ENCODE data around the gene C14orf132.

Gene C14orf132

DNA sequence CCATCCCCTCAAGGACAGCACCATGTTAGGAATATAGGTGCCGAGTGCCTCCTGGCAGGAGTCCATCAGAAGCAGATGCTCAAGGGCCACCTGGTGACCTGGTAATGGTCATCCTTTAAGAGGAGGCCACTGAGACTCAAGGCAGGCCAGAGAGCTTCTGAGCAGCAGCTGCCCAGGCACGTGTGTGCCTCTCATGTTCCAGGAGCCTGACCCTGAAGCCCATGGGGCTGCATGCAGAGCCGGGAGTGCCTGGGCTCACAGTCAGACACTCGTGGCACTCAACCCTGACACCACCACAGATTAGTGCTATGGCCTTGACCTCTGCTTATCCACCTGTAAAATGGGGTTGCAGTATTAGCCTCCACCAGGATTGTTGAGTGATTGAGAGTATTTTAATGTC lies 45.6 kb downstream of the C14orf132 start:
- DNase-seq, result no peak

DNA sequence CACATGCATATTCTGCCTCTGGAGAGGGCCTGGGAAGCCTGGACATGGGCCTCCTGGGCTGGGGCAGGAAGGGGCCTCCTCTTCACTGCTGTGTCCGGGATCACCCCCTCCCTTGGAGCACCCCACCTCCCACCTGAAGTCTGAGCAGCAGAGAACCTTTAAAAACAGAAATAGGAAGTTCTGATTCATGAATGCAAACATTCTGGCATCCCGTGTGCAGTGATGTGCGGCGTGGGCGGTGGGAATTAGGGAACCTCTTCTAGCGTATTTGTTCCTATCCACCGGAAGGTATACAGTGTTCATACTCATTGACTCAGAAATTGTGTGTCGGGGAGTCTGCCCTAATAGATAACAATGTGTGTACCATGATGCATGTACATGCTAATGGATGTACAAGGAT lies 46.2 kb downstream of the C14orf132 start:
- DNase-seq, result no peak

DNA sequence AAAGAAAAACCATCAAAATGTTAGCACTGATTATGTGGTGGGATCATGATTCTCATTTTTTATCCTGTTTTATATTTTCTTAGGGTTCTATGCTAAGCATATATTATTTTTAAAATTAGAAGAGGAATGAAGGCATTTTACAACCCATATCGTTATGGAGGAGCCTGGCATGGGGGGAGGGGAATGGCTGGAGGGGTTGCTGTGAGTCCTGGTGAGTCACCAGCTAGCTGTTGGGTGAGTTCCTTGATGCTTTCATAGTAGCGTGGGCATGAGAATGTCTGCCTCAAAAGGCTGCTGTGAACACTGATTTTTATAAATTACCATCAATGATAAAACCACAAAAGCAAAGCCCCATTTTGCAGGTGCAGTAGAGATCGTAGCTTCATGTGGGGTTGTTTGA lies 46.9 kb downstream of the C14orf132 start:
- no peak for DNase-seq

DNA sequence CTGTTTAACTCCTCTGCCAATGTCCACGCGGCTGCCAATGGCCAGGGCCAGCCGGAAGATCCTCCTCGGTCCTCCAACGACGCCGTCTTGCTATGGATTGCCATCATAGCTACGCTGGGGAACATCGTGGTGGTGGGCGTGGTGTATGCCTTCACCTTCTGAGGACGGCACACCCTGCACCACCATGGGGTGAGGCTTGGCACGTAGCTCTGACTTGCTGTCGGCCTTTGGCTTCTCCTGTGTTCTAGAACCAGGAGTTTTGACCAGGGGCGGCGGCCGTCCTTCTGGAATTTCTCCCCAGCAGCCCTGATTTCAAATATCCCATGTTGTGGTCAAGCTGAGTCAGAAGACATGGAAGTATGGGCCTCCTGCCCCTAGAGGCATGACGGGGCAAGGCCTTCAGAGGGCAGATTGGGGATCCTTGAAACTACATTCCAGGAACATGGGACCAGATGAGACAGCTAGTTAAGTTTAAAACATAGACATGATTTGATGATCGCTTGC lies 47.5 kb downstream of the C14orf132 start:
- no peak for DNase-seq

DNA sequence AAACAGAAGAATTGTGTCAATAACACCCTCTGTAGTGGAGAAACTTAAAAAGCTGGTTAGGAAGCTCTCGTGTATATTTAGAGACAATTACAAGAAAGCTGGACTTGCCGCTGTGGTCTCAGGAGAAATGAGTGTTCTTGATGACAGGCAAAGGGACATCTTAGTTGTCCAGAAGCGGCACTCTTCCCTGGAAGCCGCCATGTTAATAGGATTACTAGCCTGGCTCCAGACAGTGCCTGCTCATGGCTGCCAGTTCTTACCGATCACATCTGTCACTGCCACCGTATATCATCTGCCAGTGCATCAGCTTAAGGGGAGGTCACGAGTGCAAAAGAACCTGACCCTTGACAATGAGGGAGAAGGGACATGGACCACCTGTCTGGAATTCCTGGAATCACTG lies 48.9 kb downstream of the C14orf132 start:
- no peak for DNase-seq

DNA sequence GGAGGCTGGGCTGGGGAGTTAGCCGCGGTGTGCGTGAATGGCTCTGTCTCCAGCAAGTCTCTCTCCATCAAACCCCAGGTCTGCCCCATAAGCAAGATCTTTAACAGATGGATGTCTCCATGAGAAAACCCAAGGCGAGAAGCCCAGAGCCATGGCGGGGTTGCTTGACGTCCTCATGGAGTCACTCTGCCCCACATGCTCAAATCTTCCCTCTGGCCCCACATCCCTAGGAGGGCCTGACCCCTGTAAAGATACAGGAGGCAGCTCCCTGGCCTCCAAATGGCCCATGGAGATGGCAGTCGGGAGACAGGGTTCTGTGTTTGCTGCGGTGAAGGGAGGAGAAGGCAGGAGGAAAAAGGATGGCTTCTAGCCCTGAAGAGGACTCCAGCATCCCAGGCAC lies 49.3 kb downstream of the C14orf132 start:
- no peak for DNase-seq

DNA sequence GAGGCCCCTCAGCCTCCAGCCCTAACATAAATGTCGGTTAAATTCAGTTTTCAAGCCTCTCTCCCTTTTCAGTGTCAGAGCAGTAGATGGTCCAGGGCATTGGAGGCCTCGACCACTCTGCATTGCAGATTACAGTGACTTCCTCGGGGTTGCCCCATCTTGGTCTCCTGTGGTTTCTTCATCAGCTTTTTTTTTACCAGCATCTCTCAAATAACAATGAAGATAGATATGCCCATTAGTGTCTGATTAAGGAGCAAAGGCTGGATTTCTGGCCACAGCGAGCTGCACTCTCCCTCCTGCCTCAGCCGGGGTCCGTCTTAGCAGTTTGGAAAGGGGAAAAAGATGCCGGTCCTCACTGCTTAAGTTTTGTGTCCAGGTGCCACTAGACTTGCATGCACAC lies 49.7 kb downstream of the C14orf132 start:
- DNase-seq, result no peak

DNA sequence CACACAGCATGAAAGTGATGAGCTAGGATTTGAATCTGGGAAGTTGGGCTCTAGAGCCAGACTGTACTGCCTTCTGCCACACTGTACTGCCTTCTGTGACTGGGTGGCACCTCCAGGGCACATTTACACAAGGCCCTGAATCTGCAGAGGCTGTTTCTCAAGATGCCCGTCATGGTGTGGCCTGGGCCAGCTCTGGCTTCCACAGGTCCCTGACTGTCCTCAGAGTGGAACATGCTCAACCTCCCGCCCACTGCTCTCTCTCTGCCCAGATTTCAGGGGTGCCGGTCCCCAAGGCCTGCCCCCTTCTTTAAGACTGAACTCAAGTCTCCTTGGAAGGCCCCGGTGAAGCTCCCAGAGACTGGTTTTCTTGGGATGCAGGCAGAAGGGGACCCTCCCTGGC lies 50.2 kb downstream of the C14orf132 start:
- no peak for DNase-seq

DNA sequence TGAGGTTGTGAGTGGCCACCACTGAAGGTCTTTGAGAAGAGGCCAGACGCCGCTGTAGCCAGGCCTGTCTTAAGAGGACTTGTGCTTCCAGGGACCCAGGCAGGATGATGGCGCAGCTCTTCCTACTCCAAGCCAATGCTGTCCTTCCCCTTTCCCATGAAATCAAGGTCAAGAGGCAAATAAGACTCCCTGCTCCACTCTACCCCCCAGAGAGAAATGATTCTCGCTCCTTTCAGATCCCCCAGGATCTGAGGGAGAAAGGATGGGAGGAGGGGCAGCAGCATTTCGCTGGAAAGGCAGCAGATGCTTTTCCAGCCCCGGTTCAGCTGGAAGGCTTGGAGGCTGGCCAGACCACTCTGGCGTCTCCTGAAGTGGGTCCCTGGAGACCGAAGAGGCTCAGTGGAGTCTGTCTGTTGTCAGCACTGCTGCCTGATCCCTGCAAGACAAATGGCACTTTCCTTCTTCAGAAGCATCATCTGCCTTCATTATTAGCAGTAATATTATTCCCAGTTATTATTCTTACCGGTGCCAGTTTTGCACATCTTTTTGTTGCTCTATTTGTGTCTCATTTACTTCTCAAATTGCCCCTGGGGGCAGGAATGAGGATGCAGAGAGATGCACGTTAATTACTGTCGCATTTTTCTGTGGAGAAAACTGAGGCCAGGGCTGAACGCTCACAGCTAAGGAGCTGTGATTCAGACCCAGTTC lies 51.4 kb downstream of the C14orf132 start:
- peak; percentile 34 to 71 for DNase-seq

DNA sequence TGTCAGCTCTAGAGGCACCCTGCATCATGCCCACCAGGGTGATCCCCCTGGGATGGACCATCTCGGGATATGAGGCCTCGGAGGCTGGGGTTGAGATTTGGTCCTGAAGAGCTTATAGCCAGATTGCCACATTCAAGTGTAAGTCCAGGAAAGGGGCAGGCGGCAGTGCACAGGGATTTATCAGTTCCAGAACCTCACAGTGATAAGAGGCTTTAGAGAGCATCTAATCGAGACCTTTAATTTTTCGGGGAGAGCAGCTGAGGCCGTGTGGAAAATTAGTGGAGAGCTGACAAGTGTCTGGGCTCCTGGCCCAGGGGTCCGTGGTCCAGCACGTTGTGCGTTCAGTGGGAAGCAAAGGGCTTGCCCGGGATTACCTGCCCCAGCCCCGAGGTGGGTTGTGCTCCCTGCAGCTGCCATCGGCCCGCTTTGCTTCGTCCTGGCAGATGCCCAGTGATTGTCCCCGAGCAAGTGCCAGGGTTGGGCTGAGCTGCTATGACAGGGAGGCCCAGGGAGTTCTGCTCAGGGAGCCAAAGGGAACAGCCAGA lies 52.1 kb downstream of the C14orf132 start:
- no peak for DNase-seq

DNA sequence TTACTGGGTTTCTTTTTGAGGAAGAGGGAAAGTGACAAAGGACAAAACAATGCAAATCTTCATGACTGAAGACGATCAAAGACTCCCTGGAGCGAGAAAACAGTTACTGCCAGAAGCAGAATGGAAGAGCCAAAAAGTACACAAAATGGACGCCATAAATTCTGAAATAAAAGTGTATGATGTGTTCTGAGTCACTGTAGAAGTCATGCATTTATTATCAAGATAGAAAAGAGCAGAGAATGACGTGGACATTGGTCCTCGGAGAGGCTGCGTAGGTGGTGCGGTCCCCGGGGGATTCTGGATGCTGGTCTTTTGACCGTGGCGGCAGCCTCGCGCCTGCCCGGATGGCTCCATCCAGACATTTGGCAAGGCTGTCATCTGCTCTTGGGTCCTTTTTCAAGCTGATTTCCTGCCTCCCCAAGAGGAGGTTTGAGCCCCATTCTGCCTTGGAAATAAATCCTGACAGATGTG lies 52.8 kb downstream of the C14orf132 start:
- DNase-seq, result no peak

DNA sequence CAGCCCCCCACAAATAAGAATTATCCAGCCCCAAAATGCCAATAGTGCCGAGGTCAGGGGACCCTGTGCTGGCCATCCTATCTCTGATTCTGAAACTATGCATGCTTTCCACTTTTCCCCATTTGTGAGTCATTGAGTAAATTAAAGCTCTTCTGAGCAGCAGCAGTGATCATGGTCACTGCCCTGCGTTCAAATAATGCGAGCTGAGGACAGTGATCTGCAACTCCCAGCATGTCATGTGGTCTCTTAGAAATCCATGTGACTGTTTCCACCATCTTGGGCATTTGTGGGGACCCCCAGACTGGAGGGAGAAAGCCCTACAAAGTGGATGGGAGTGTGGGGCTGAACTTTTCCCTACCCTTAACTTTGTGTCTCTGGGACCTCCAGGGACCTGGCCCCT lies 53.8 kb downstream of the C14orf132 start:
- DNase-seq, result no peak

DNA sequence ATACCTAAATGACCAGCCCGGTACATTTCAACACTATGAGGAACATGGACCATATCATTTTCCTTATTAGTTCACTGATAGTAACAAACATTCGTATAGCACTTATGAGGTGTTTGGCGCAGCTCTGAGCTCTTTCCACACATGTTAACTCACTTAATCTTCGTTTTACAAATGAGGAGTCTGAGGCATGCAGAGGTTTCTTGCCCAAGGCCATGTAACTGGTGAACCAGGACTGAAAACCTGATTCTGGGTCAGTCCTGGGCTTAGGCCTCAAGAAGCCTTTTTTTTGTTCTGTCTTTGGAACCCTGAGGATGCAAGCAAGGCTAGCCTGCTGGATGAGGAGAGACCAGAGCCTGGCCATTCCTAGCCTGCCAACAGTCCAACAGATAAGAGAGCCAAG lies 55.0 kb downstream of the C14orf132 start:
- no peak for DNase-seq

DNA sequence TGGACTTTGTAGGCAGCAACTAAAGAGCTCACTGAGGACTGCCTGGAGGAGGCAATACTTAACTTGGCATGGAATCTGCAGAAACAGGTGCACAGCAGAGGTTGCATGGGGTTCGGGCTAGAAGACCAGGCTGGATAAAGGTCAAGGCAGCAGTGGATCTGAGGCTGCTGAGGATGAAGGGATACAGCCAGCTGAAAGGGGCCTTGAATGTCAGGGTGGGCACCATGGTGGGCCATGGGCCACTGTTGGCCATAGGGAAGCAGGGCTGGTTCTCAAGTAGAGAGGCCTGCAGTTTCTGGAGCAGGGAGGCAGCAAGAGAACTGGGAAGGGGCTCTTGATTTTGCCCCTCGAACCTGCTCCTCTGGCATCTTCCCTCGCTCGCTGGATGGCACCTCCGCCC lies 55.5 kb downstream of the C14orf132 start:
- DNase-seq, result no peak

DNA sequence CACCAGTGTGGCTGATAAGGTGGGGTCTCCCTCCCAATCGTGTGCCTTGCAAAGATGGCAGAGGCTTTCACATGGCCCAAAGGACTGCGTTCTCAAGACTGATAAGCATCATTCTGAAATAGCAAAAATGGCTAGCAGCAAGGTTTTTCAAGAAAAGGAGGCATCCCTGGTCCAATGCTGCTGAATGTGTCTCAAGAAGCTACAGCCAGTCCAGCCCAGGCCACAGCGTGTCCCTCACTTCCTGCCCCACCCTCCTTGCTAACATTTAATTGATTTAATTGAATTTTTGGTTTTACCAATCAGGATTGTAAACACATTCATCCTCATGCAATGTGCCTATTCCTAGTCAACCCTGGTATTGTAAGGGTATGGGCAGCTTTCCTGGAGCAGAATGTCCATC lies 55.9 kb downstream of the C14orf132 start:
- no peak for DNase-seq

DNA sequence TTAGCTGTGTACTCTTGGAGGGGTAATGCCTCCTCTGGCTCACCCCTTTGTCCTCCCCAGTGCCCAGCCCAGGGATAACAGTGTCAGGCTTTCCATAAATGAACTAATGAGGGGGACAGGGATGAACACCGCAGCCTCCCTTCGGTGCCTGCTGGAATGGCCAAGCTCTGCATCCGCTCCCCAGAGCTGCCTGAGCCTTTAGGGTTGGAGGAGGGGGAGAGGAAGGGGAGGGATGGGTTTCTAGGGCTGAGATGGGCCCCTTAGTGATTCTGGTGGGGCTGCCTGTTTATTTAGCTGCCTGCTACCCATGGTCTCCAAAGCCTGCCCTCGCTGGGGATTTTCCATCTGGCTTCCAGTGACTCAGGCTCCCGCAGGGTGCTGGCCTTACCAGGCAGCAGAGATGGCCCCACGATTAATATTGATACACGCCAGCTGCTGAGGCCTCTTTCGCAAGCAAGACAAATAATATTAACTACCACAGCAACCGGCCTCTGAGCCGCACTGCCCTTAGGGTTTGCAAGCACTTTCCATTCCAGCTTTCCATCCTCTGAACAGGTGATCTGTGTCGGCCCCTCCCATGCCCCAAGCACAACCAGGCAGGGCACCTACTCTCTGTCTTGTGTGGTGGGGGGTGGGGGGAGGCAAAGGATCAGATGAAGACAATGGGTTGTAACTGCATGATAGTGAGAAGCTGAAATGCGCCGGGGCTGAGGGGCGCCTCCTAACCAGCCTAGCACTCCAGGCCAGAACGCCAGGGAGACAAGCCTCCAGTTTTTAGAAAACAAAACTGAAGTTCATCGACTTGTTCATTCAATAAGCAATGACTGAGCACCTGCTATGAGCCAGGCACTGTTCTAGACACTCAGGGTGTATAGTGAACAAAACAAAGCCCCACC lies 56.7 kb downstream of the C14orf132 start:
- peak; percentile 80 to 87 for DNase-seq

DNA sequence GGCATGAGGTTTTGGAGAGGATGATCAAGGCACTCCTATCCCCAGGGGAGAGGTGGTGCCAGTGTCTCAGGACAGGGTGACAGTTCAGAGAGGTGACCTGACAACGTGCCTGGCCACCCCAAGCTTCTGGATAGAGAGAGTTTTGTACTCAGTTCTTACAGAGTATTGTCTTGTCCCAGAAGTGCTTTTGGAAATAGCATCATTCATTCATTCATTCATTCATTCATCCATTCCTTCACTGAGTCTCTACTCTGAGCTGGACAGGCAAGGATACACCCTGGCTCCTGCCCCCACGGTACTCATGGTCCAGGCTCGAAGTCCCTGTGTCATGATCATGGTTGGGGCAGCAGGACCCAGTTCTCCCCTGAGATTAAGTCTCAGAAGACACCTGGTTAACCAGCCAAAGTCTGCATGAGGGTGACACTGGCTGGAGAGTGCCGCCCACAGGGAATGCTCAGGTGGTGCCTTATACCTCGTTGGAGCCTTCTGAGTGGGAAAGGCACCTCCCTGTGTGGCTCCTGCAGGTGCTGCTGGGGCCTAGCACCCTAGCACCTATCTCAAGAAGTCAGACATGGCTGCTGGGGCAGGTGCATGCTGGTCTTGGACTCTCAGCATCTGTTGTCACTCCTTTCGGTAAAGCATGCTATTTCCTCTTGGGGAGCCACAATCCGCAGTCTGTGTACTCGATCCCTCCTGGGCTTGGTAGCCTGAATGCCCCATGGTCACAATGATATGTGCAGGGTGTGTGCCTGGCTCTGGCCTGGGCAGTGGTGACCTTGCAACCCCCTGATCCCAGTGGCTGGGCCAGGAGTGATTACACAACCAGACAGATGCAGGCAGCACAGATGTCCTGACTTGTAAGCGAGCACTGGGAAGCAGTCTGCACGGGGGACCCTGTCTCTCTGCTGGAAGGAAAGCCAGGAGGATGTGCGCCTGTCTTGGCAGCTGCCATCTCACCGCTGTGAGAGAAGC lies 57.8 kb downstream of the C14orf132 start:
- no peak for DNase-seq

DNA sequence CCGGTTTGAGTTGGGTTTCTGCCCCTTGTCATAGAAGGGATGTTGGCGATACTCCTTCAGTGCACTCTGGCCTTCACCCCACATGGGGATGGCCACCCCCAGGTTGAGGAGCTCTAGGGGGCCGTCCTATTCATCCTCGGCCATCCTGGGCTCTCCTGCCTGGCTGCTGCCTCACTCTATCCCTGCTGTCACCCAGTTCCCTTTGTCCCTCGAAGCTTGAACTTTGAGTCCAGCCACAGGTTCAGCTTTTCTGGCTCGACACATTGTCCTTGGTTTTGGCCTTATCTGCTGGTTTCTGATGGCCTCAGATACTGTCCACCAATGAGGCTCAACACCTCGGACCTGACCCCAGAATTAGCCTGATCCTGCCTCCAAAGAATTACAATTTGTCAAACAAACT lies 58.6 kb downstream of the C14orf132 start:
- no peak for DNase-seq

DNA sequence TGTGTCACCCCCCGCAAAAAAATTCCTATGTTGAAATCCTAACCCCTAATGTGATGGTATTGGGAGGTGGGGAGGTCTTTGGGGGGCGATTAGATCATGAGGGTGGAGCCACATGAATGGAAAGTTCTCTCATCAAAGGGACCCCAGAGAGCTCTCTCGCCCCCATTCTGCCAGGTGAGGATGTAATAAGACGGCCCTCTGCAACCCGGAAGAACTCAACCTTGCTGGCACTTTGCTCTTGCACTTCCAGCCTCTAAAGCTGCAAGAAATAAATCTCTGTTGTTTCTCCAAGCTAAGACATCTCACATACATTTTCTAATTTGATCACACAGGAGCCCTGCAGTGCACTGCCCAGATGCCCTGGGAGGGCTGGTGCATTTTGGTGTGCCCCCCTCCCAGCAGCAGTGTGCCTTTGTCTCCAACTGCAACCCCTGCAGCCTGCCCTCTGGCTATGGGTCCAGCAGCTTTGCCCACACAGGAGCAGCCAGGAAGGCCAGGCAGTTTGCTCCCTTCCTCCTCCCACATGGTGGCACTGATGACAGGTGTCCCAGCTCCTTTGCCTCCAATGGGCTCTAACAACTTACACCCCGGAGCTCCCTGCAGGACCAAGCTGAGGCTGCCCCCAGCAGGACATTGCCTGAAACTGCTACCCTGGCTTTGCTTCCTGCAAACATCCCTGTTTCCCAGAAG lies 59.3 kb downstream of the C14orf132 start:
- DNase-seq, result peak; percentile 80 to 89

DNA sequence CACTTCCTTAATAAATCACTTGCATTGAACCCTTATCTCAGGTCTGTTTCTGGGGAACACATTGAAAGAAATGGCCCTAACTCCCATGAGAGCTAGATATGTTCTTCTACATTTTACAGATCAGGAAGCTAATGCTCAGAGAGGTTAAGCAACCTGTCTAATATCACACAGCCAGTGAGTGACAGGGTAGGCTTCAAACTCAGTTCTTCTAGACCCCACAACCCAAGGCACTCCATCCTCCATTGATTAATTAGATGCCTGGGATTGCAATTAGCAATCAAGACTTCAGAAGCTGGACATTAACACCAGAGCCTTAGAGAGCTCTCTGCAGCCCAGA lies 59.8 kb downstream of the C14orf132 start:
- no peak for DNase-seq

DNA sequence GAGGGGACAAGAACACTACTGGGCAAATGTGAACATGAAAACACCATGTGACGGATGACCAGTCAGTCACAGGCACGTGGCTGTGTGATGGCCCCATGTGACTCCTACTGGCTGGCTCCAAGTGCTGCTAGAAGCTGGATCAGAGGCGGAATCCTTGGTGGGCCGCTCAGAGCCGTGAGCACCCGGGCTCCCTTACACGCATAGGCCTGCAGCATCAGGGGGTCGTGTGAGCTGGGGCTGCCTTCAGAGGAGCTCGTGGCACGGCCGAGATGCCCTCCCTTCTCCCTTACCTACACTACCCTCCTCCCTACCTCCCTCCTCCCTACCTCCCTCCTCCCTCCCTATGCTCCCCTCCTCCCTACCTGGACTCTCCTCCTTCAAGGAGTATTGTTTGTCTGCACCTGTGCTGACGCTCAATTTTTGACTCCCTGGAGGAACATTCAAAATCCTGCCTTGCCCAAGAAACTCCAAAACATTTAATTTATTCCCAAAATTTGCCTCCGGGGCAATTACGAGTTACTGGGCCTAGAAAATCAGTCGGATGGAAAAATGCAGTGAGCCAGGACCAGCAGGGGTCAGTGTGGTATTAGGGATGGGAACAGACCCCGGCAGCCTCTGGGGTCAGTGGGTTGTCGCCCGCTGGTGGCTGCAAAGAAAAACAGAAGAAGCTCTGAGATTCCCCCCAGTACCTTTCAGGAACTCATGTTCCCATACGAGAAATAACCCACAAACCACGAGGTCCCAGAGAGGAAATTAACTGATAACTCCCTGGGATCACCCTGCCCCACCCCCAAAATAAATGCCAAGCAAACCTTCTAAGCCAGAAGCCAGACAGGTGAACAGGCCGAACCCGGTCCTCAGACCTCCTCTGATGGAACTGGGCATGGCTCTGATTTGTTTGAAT lies 61.3 kb downstream of the C14orf132 start:
- peak; percentile 48 to 88 for DNase-seq
